Esophagus squamous epithelium (tissue), 5 donors: ENCODE data around the gene SUSD3. TPM values are rescaled to one million over a fixed set of nuclear protein-coding genes. Genes with fewer than 3 reads are reported as not detected.

ENCODE experiments used
- DNase-seq: peaks from one replicate; lab custom pipeline; 2025; lab: John Stamatoyannopoulos, UW
- H3K27ac ChIP-seq, 4 donors: fragments of 200-600 bp; sonication (generic); one replicate each; pipeline ENCODE4 v1.5.1; 2016 to 2019; ENCODE audit warnings: mild to moderate bottlenecking in 1 of 4
- H3K27me3 ChIP-seq, 4 donors: fragments of 200-600 bp; sonication (generic); 1 replicate in 3 of 4; 2 replicates in 1 of 4; pipeline versions ENCODE4 v1.5.1 to v1.6.0; 2017 to 2021; ENCODE audit warnings: antibody characterized with exemption in 1 of 4
- H3K36me3 ChIP-seq, 3 donors: fragments of 200-600 bp; sonication (generic); one replicate each; pipeline ENCODE4 v1.5.1; 2016 to 2019
- H3K4me1 ChIP-seq, 3 donors: fragments of 200-600 bp; sonication (generic); one replicate each; pipeline ENCODE4 v1.5.1; 2017 to 2019
- H3K4me3 ChIP-seq, 4 donors: fragments of 200-600 bp; sonication (generic); 1 replicate in 3 of 4; 2 replicates in 1 of 4; pipeline ENCODE4 v1.5.1; 2016 to 2019; ENCODE audit warnings: mild to moderate bottlenecking in 2 of 4, moderate library complexity in 1 of 4
- H3K9me3 ChIP-seq, 3 donors: fragments of 200-600 bp; sonication (generic); one replicate each; pipeline ENCODE4 v1.5.1; 2016 to 2019
- CTCF ChIP-seq, 6 experiments: fragments of 450-650 bp in 4 of 6; fragments of 200-600 bp in 2 of 6; sonication (generic) in 2 of 6; IDR thresholded peaks; one replicate each; pipeline ENCODE4 v1.5.1; 2016 to 2019; ENCODE audit warnings: antibody characterized with exemption in 6 of 6, mild to moderate bottlenecking in 4 of 6, moderate library complexity in 4 of 6
- POLR2A ChIP-seq, 4 donors: fragments of 450-650 bp; IDR thresholded peaks; one replicate each; pipeline ENCODE4 v1.6.1; 2017; ENCODE audit warnings: antibody characterized with exemption in 4 of 4, mild to moderate bottlenecking in 4 of 4, moderate library complexity in 3 of 4
- WGBS, 2 donors: methylation state at CpG; one replicate each; pipeline ENCODE4 v1.1.5; 2018; 5-methylcytosine and 5-hydroxymethylcytosine counted together
- intact Hi-C: fragments of 100-400 bp; cut with DNase I; formaldehyde crosslinking; loops from one replicate; pipeline ENCODE4 v1.15.0; 2022
- total RNA-seq, 4 donors: library from RNA; depleted of rRNA; stranded (reverse); fragments of >200 nt; gene quantifications; one replicate each; pipeline ENCODE4 v1.1.0, GENCODE V29; 2016
- donor health status: DM: yes; HTN: yes; CAD: no.

The SUSD3 gene
- total RNA-seq, 4 donors from 2014 or later: 0.22 to 5.8 (median 2.7) TPM

- no peaks in the 10 kb centered on the region for H3K36me3 ChIP-seq
- no peak for TF ChIP-seq CTCF (IDR thresholded peaks at IDR 0.05)
- no peak for TF ChIP-seq POLR2A (IDR thresholded peaks at IDR 0.05)
- peak overlapping the region in 2 of 4 donors; percentile 41 to 79 for H3K4me3 ChIP-seq
- H3K9me3 ChIP-seq: no peaks in the 10 kb centered on the region
- H3K27ac ChIP-seq: peak overlapping the region in 3 of 4 donors; percentile 30 to 81 (median 80)
- peaks cover 0 to 3% (median 0%) of the 10 kb centered on the region in 4 donors for H3K27me3 ChIP-seq
- intact Hi-C loops: no loop called here
- no peak for DNase-seq
- H3K4me1 ChIP-seq: peaks cover 13 to 51% (median 19%) of the 10 kb centered on the region in 3 donors
- WGBS, 2 donors: 33 to 57% methylated on average over 3 to 13 of the region's 14 CpGs
These were observed 672 bp upstream of the SUSD3 start for GRCh38 chr9:93057703-93058354.

- TF ChIP-seq POLR2A (IDR thresholded peaks at IDR 0.05) (no peak), CTCF (IDR thresholded peaks at IDR 0.05) (no peak)
- no peak for DNase-seq
- H3K36me3 ChIP-seq: no peaks in the 10 kb centered on the region
- 64 to 70% methylated on average over 8 to 17 of the region's 53 CpGs for WGBS, 2 donors
- H3K4me3 ChIP-seq: peak overlapping the region; percentile 41 to 79 (median 52)
- H3K27ac ChIP-seq: peak overlapping the region; percentile 30 to 81 (median 75)
- peaks cover 13 to 53% (median 19%) of the 10 kb centered on the region in 3 donors for H3K4me1 ChIP-seq
- peaks cover 0 to 3% (median 0%) of the 10 kb centered on the region in 4 donors for H3K27me3 ChIP-seq
- intact Hi-C loops: no loop called here
- no peaks in the 10 kb centered on the region for H3K9me3 ChIP-seq
These were observed 662 bp downstream of the SUSD3 start for GRCh38 chr9:93059011-93059714.

- Histone ChIP-seq H3K4me3 (peak overlapping the region; percentile 41 to 79 (median 52)), H3K9me3 (no peaks in the 10 kb centered on the region), H3K36me3 (no peaks in the 10 kb centered on the region), H3K27me3 (peaks cover 0 to 3% (median 0%) of the 10 kb centered on the region in 4 donors), H3K27ac (peak overlapping the region; percentile 27 to 81 (median 61)), H3K4me1 (peaks cover 13 to 55% (median 19%) of the 10 kb centered on the region in 3 donors)
- WGBS, 2 donors: 86% methylated on average over 6 of the region's 7 CpGs; no CpG with 5 or more reads in 1 of the 2 donors
- no peak for TF ChIP-seq POLR2A (IDR thresholded peaks at IDR 0.05)
- no peak for TF ChIP-seq CTCF (IDR thresholded peaks at IDR 0.05)
- intact Hi-C loops: no loop called here
- no peak for DNase-seq
These were observed 1.4 kb downstream of the SUSD3 start for GRCh38 chr9:93059715-93060578.

GRCh38 chr9:93060746-93061259 is 2.3 kb downstream of the SUSD3 start:
- Histone ChIP-seq H3K36me3 (no peaks in the 10 kb centered on the region), H3K4me3 (no peak overlapping the region), H3K27me3 (peaks cover 0 to 3% (median 0%) of the 10 kb centered on the region in 4 donors), H3K27ac (no peak overlapping the region), H3K4me1 (peaks cover 13 to 58% (median 19%) of the 10 kb centered on the region in 3 donors), H3K9me3 (no peaks in the 10 kb centered on the region)
- 72 to 85% methylated on average over 3 to 8 of the region's 8 CpGs for whole genome bisulfite sequencing, 2 donors
- DNase-seq: no peak
- no peak for TF ChIP-seq CTCF (IDR thresholded peaks at IDR 0.05)
- TF ChIP-seq POLR2A (IDR thresholded peaks at IDR 0.05): no peak
- intact Hi-C loops: no loop called here
